ENCODE results near the gene GPRASP2.

DNA sequence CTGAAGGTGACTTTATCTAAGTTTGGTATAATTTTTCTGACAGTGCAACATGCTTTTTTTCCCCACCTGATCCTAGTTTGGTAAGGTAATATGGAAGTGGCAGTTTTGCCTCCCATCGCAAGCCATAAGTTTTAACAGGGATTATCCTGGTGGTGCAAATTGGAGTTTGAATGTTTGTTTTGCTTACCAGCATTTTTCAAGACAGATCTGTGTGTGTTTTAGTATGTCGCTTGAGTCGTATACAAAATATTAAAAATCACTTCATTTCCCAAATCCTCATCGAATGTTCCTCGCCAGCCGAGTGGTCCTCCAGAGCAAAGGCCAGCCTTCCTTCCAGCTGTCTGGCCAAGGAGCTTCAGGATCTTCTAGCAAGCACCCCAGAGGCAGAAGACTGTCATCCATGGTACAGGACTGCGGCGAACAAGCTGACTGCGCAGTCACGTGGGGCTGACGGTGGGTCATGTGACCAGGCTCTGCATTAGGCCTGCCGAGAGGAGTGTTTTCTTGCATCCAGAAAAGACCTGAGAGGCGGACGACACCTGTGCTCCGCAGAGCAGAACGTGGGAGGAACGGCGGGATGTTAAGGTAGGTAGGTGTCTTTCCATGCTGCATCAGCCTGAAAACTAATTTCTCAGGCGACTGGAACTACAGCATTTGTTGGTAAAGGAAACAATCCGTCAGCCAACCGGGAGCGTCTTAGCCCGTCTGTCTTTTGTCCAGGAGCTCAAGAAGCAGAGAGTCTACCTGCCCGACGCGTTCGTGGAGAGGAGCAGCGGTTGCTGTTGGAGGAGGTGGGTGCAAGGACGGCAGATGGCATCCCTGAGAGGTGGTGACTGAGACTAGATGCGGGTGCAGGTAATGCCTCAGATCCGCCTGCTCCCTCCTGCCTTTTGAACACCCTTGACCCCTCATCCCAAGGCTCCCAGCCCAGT is 8.3 kb downstream of the GPRASP2 start, which contains the start of gene GPRASP3:
- TF ChIP-seq, protein P1, sequence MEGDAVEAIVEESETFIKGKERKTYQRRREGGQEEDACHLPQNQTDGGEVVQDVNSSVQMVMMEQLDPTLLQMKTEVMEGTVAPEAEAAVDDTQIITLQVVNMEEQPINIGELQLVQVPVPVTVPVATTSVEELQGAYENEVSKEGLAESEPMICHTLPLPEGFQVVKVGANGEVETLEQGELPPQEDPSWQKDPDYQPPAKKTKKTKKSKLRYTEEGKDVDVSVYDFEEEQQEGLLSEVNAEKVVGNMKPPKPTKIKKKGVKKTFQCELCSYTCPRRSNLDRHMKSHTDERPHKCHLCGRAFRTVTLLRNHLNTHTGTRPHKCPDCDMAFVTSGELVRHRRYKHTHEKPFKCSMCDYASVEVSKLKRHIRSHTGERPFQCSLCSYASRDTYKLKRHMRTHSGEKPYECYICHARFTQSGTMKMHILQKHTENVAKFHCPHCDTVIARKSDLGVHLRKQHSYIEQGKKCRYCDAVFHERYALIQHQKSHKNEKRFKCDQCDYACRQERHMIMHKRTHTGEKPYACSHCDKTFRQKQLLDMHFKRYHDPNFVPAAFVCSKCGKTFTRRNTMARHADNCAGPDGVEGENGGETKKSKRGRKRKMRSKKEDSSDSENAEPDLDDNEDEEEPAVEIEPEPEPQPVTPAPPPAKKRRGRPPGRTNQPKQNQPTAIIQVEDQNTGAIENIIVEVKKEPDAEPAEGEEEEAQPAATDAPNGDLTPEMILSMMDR (conservative IDR thresholded peaks at IDR 0.05; ENCODE audit: low read length) = no peak
- TF ChIP-seq EZH2phosphoT487 (IDR thresholded peaks at IDR 0.05; ENCODE audit: borderline replicate concordance) = no peak
